GM23338 (cell line): ENCODE results near the gene RSPO3. TPM values are rescaled to one million over a fixed set of nuclear protein-coding genes. Genes with fewer than 3 reads are reported as not detected.

Experiments used
- ATAC-seq: fragments of 200-7000 bp; cut with Tn5 transposase; 3 replicates; pipeline ENCODE4 v1.9.1; 2020
- DNase-seq: peaks from one replicate; pipeline ENCODE4 v3.0.0-alpha.2; 2015; ENCODE audit warnings: low spot score
- H2AFZ ChIP-seq: fragments of 200-600 bp; sonication (generic); 2 replicates; pipeline ENCODE4 v1.8.0; 2016; ENCODE audit warnings: antibody characterized with exemption, mild to moderate bottlenecking, moderate library complexity
- H3F3A ChIP-seq: fragments of 200-600 bp; sonication (generic); replicated peaks from 2 replicates; pipeline ENCODE4 v1.8.0; 2017; ENCODE audit warnings: antibody characterized with exemption, mixed run types, low read depth
- H3K27ac ChIP-seq: fragments of 200-600 bp; sonication (generic); 2 replicates; pipeline ENCODE4 v1.6.1; 2016; ENCODE audit warnings: low read depth
- H3K27me3 ChIP-seq: fragments of 200-600 bp; sonication (generic); 2 replicates; pipeline ENCODE4 v1.8.0; 2016; ENCODE audit warnings: mild to moderate bottlenecking, mixed run types, moderate library complexity; ENCODE audit not compliant: insufficient read depth
- H3K36me3 ChIP-seq: fragments of 200-600 bp; sonication (generic); 2 replicates; pipeline ENCODE4 v1.8.0; 2016; ENCODE audit warnings: mild to moderate bottlenecking; ENCODE audit not compliant: insufficient read depth
- H3K4me1 ChIP-seq: fragments of 200-600 bp; sonication (generic); 2 replicates; pipeline ENCODE4 v1.8.0; 2016; ENCODE audit warnings: mild to moderate bottlenecking, moderate library complexity; ENCODE audit not compliant: insufficient read depth
- H3K4me2 ChIP-seq: fragments of 200-600 bp; sonication (generic); 2 replicates; pipeline ENCODE4 v1.7.1; 2017; ENCODE audit warnings: mixed run types
- H3K4me3 ChIP-seq: fragments of 200-600 bp; sonication (generic); 2 replicates; pipeline ENCODE4 v1.6.1; 2016; ENCODE audit warnings: mixed run types
- H3K79me2 ChIP-seq: fragments of 200-600 bp; sonication (generic); replicated peaks from 2 replicates; pipeline ENCODE4 v1.8.0; 2017; ENCODE audit warnings: mild to moderate bottlenecking; ENCODE audit not compliant: insufficient read depth
- H3K9me2 ChIP-seq: fragments of 200-600 bp; sonication (generic); 2 replicates; pipeline ENCODE4 v1.8.0; 2017; ENCODE audit not compliant: insufficient read depth
- H4K20me1 ChIP-seq: fragments of 200-600 bp; sonication (generic); replicated peaks from 2 replicates; pipeline ENCODE4 v1.8.0; 2017; ENCODE audit warnings: mild to moderate bottlenecking; ENCODE audit not compliant: insufficient read depth
- H3K27ac Mint-ChIP-seq: 2 replicates; pipeline ENCODE4 v1.8.0; 2020; ENCODE audit warnings: inconsistent platforms, mild to moderate bottlenecking, moderate library complexity, mixed read lengths
- H3K27me3 Mint-ChIP-seq: 3 replicates; pipeline ENCODE4 v1.8.0; 2022; ENCODE audit warnings: low read depth, mild to moderate bottlenecking, moderate library complexity, mixed read lengths, inconsistent platforms; ENCODE audit not compliant: insufficient read depth, poor library complexity
- H3K36me3 Mint-ChIP-seq: 3 replicates; pipeline ENCODE4 v1.8.0; 2021; ENCODE audit warnings: low read depth, mild to moderate bottlenecking, inconsistent platforms, moderate library complexity, mixed read lengths
- H3K4me1 Mint-ChIP-seq: 3 replicates; pipeline ENCODE4 v1.8.0; 2020; ENCODE audit warnings: mild to moderate bottlenecking, inconsistent platforms, mixed read lengths
- H3K4me3 Mint-ChIP-seq: 3 replicates; pipeline ENCODE4 v1.8.0; 2021; ENCODE audit warnings: moderate library complexity, mild to moderate bottlenecking, inconsistent platforms, mixed read lengths
- H3K9me3 Mint-ChIP-seq: 3 replicates; pipeline ENCODE4 v1.8.0; 2020; ENCODE audit warnings: moderate library complexity, mild to moderate bottlenecking, inconsistent platforms, mixed read lengths
- CTCF ChIP-seq, 2 experiments: fragments of 200-600 bp in 1 of 2; sonication (generic) in 1 of 2; conservative IDR thresholded peaks; 2 replicates each; pipeline versions ENCODE4 v1.5.1 to v1.6.1; 2016 to 2017; ENCODE audit warnings: antibody characterized with exemption in 2 of 2, low read depth in 2 of 2, mild to moderate bottlenecking in 2 of 2, moderate library complexity in 1 of 2
- ETS1 ChIP-seq: IDR thresholded peaks from 2 replicates; pipeline ENCODE4 v1.6.1; 2016; ENCODE audit warnings: antibody characterized with exemption
- JUNB ChIP-seq: IDR thresholded peaks from one replicate; pipeline ENCODE4 v1.6.1; 2016; ENCODE audit warnings: antibody characterized with exemption; ENCODE audit not compliant: unreplicated experiment
- NANOG ChIP-seq: IDR thresholded peaks from 2 replicates; pipeline ENCODE4 v1.6.1; 2016; ENCODE audit warnings: antibody characterized with exemption, borderline replicate concordance
- REST ChIP-seq: IDR thresholded peaks from one replicate; pipeline ENCODE4 v1.6.1; 2018; ENCODE audit warnings: antibody characterized with exemption; ENCODE audit not compliant: unreplicated experiment
- ZNF114 ChIP-seq: fragments of 250-450 bp; sonication (Bioruptor Pico); IDR thresholded peaks from 2 replicates; pipeline ENCODE4 v1.5.0; 2020; ENCODE audit warnings: mild to moderate bottlenecking, moderate library complexity
- ZNF462 ChIP-seq: fragments of 250-450 bp; sonication (Bioruptor Pico); IDR thresholded peaks from 2 replicates; pipeline ENCODE4 v1.5.0; 2020; ENCODE audit warnings: mild to moderate bottlenecking, moderate library complexity
- polyA plus RNA-seq: library from polyadenylated mRNA; unstranded; fragments of >200 nt; fragmentation: Nextera tagmentation; extraction: Ambion mirVana; gene quantifications from 2 replicates; pipeline ENCODE4 v1.2.1, GENCODE V29; 2016
- total RNA-seq: library from RNA; depleted of rRNA; stranded (reverse); fragments of >200 nt; shearing (Covaris generic); gene quantifications from 2 replicates; pipeline ENCODE4 v1.2.3, GENCODE V29; 2014

Gene RSPO3
- total and polyA plus RNA-seq, 2 experiments from 2014 or later: not detected

- Histone ChIP-seq H3K36me3 (no peaks in the 10 kb centered on the region), H3K4me2 (no peak overlapping the region), H3K9me2 (no peaks in the 10 kb centered on the region), H3K4me3 (no peak overlapping the region), H3K79me2 (no peaks in the 10 kb centered on the region), H3K27ac (no peak overlapping the region), H2AFZ (peak overlapping the region; percentile 53), H3F3A (no peaks in the 10 kb centered on the region), H4K20me1 (no peaks in the 10 kb centered on the region), H3K27me3 (no peaks in the 10 kb centered on the region), H3K4me1 (peaks cover 11% of the 10 kb centered on the region; the same call in 1 of the 2 replicates)
- Mint-ChIP-seq H3K36me3 (no peaks in the 10 kb centered on the region), H3K4me1 (peaks cover 2% of the 10 kb centered on the region; the same call in 2 of the 3 replicates), H3K9me3 (no peaks in the 10 kb centered on the region), H3K27me3 (no peaks in the 10 kb centered on the region), H3K4me3 (no peak overlapping the region), H3K27ac (peak overlapping the region; percentile 78; the same call in 1 of the 2 replicates)
- DNase-seq (no peak), ATAC-seq (no peak)
- TF ChIP-seq ZNF462 (no peak), ZNF114 (CRISPR knock-in tag) (no peak), JUNB (no peak), ETS1 (no peak), REST (no peak), CTCF (conservative IDR thresholded peaks at IDR 0.05; ENCODE audit: low read depth in 2 of 2) (no peak), NANOG (no peak)
Measured at GRCh38 chr6:127176146-127176545, 57.7 kb downstream of the RSPO3 start.
